ENCODE data around the gene UBXN11. TPM values are rescaled to one million over a fixed set of nuclear protein-coding genes. Genes with fewer than 3 reads are reported as not detected.

The UBXN11 gene
- polyA plus RNA-seq, 1 of the 3 experiments (the other 2 are of a cell fraction) = 30.6 TPM

DNA sequence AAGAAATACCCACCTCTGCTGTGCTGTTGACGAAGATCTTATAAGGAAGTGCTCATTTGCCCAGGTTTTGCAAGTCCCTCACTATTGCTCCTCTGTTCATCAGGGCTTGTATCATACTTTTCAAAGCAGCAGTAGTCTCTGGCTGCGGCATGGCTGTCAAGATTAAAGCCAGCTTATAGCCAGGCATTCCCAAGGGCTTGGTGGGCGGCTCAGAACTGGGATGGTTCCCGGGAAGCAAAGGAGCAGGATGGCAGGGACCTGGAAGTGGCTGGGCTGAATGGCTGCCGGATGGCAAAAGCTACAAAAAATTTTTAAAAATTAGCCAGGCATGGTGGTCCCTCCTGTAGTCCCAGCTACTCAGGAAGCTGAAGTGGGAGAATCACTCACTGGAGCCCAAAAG, 43.2 kb downstream of the UBXN11 start (continued):
- TF ChIP-seq, protein P1, sequence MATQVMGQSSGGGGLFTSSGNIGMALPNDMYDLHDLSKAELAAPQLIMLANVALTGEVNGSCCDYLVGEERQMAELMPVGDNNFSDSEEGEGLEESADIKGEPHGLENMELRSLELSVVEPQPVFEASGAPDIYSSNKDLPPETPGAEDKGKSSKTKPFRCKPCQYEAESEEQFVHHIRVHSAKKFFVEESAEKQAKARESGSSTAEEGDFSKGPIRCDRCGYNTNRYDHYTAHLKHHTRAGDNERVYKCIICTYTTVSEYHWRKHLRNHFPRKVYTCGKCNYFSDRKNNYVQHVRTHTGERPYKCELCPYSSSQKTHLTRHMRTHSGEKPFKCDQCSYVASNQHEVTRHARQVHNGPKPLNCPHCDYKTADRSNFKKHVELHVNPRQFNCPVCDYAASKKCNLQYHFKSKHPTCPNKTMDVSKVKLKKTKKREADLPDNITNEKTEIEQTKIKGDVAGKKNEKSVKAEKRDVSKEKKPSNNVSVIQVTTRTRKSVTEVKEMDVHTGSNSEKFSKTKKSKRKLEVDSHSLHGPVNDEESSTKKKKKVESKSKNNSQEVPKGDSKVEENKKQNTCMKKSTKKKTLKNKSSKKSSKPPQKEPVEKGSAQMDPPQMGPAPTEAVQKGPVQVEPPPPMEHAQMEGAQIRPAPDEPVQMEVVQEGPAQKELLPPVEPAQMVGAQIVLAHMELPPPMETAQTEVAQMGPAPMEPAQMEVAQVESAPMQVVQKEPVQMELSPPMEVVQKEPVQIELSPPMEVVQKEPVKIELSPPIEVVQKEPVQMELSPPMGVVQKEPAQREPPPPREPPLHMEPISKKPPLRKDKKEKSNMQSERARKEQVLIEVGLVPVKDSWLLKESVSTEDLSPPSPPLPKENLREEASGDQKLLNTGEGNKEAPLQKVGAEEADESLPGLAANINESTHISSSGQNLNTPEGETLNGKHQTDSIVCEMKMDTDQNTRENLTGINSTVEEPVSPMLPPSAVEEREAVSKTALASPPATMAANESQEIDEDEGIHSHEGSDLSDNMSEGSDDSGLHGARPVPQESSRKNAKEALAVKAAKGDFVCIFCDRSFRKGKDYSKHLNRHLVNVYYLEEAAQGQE (IDR thresholded peaks at IDR 0.05; ENCODE audit: low read depth, low read length) = no peak
- TF ChIP-seq GABPA (IDR thresholded peaks at IDR 0.05; ENCODE audit: low read depth) = no peak

DNA sequence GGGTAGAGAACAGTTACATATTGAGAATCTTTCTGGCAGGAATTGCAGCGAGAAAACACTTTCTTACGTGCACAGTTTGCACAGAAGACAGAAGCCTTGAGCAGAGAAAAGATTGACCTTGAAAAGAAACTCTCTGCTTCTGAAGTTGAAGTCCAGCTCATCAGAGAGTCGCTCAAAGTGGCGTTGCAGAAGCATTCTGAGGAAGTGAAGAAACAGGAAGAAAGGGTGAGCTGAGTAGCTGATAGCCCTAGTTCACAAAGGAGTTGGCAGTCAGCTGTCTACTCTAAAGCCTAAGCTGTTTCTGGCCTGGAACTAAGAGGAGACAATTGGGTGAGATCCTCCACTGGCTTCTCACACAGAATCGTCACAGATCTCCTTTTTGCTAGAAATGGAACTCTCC, 46.9 kb downstream of the UBXN11 start:
- ChIA-PET POLR2A (no interaction called here), CTCF (interaction anchor here (1.7 to 2.0 kb wide), 2 partner anchors 19 to 62 kb away, joined by 5 to 8 read pairs; no protein-coding TSS in a partner anchor)
- no peaks in the 10 kb centered on the region for H3K27me3 ChIP-seq (ENCODE audit: insufficient read depth)
- no peaks in the 10 kb centered on the region for H3K9me2 ChIP-seq
- H3K4me1 ChIP-seq (ENCODE audit: control insufficient read depth in 1 of 2, insufficient read depth in 2 of 2, low read depth in 1 of 2, low read length in 1 of 2) = no peaks in the 10 kb centered on the region
- H3K4me2 ChIP-seq = no peak overlapping the region
- H2AFZ ChIP-seq (ENCODE audit: low read depth) = no peak overlapping the region
- H3K9me3 ChIP-seq = no peaks in the 10 kb centered on the region
- no peak overlapping the region for H3K27ac ChIP-seq (ENCODE audit: low read depth in 2 of 2, low read length in 1 of 2)
- no peaks in the 10 kb centered on the region for H4K20me1 ChIP-seq (ENCODE audit: insufficient read depth)
- H3K36me3 ChIP-seq (replicated peaks in 1 of 2; ENCODE audit: control insufficient read depth in 1 of 2, insufficient read depth in 2 of 2, low read length in 1 of 2) = peaks cover 10 to 30% of the 10 kb centered on the region in 2 experiments
- no peak for TF ChIP-seq JUND (IDR thresholded peaks at IDR 0.05)
- DNase-seq = no peak
- H3K4me3 ChIP-seq (ENCODE audit: low read depth in 2 of 2, low read length in 1 of 2) = no peak overlapping the region
- 98% methylated on average over 5 of the region's 5 CpGs for WGBS (ENCODE audit: low lambda C conversion rate)
- no peaks in the 10 kb centered on the region for H3F3A ChIP-seq (replicated peaks; ENCODE audit: insufficient read depth)
- no peak overlapping the region for H3K9ac ChIP-seq
- H3K79me2 ChIP-seq (ENCODE audit: insufficient read depth) = no peaks in the 10 kb centered on the region

DNA sequence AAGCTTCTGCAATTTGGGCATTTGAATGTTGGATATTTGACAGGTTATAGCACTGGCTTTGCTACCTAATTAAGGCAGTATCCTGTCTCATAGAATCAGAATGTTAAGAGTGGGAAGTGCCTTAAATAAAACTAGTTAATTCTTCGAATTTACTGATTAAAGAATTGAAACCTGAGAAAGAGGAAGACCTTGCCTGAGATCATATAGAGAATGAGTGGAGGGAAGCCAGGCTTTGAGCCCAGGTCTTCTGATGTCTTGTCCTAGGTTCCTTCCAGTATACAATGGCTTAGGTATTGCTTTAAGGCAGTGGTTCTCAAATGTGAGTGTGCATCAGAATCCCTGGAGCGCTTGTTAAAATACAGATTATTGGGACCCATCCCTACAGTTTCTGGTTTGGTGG, 47.4 kb downstream of the UBXN11 start:
- Histone ChIP-seq H3K27ac (ENCODE audit: low read depth in 2 of 2, low read length in 1 of 2) (no peak overlapping the region), H3K9me2 (no peaks in the 10 kb centered on the region), H3K79me2 (ENCODE audit: insufficient read depth) (no peaks in the 10 kb centered on the region), H3K9ac (no peak overlapping the region), H3K4me1 (ENCODE audit: control insufficient read depth in 1 of 2, insufficient read depth in 2 of 2, low read depth in 1 of 2, low read length in 1 of 2) (no peaks in the 10 kb centered on the region), H3F3A (replicated peaks; ENCODE audit: insufficient read depth) (no peaks in the 10 kb centered on the region), H3K4me2 (no peak overlapping the region), H3K4me3 (ENCODE audit: low read depth in 2 of 2, low read length in 1 of 2) (no peak overlapping the region), H3K27me3 (ENCODE audit: insufficient read depth) (no peaks in the 10 kb centered on the region), H4K20me1 (ENCODE audit: insufficient read depth) (no peaks in the 10 kb centered on the region), H3K9me3 (no peaks in the 10 kb centered on the region), H2AFZ (ENCODE audit: low read depth) (no peak overlapping the region), H3K36me3 (replicated peaks in 1 of 2; ENCODE audit: control insufficient read depth in 1 of 2, insufficient read depth in 2 of 2, low read length in 1 of 2) (peaks cover 10 to 30% of the 10 kb centered on the region in 2 experiments)
- POLR2A ChIA-PET = no interaction called here
- TF ChIP-seq GATA2 (CRISPR knock-in tag; IDR thresholded peaks at IDR 0.05) = no peak
- no peak for TF ChIP-seq RAD21 (IDR thresholded peaks at IDR 0.05; ENCODE audit: low read length)
- no peak for TF ChIP-seq RCOR1 (IDR thresholded peaks at IDR 0.05; ENCODE audit: low read length)
- no peak for TF ChIP-seq POLR2AphosphoS5 (IDR thresholded peaks at IDR 0.05; ENCODE audit: low read depth, low read length)
- TF ChIP-seq, protein P2, sequence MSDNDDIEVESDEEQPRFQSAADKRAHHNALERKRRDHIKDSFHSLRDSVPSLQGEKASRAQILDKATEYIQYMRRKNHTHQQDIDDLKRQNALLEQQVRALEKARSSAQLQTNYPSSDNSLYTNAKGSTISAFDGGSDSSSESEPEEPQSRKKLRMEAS (IDR thresholded peaks at IDR 0.05; ENCODE audit: low read depth) = no peak
- TF ChIP-seq, protein P3, sequence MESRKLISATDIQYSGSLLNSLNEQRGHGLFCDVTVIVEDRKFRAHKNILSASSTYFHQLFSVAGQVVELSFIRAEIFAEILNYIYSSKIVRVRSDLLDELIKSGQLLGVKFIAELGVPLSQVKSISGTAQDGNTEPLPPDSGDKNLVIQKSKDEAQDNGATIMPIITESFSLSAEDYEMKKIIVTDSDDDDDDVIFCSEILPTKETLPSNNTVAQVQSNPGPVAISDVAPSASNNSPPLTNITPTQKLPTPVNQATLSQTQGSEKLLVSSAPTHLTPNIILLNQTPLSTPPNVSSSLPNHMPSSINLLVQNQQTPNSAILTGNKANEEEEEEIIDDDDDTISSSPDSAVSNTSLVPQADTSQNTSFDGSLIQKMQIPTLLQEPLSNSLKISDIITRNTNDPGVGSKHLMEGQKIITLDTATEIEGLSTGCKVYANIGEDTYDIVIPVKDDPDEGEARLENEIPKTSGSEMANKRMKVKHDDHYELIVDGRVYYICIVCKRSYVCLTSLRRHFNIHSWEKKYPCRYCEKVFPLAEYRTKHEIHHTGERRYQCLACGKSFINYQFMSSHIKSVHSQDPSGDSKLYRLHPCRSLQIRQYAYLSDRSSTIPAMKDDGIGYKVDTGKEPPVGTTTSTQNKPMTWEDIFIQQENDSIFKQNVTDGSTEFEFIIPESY (IDR thresholded peaks at IDR 0.05; ENCODE audit: borderline replicate concordance, low read depth) = no peak
- TF ChIP-seq MEF2A (IDR thresholded peaks at IDR 0.05; ENCODE audit: borderline replicate concordance, low read depth) = no peak
- no peak for TF ChIP-seq EZH2phosphoT487 (IDR thresholded peaks at IDR 0.05; ENCODE audit: borderline replicate concordance, low read depth)
- TF ChIP-seq, protein P4, sequence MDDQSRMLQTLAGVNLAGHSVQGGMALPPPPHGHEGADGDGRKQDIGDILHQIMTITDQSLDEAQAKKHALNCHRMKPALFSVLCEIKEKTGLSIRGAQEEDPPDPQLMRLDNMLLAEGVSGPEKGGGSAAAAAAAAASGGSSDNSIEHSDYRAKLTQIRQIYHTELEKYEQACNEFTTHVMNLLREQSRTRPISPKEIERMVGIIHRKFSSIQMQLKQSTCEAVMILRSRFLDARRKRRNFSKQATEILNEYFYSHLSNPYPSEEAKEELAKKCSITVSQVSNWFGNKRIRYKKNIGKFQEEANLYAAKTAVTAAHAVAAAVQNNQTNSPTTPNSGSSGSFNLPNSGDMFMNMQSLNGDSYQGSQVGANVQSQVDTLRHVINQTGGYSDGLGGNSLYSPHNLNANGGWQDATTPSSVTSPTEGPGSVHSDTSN (IDR thresholded peaks at IDR 0.05) = no peak
- WGBS (ENCODE audit: low lambda C conversion rate) = 84% methylated on average over 2 of the region's 2 CpGs
- no peak for DNase-seq
- CTCF ChIA-PET = interaction anchor here (1.2 to 2.0 kb wide), 2 partner anchors 15 to 62 kb away, joined by 3 to 8 read pairs; no protein-coding TSS in a partner anchor
